ENCODE data around the gene FNDC10. TPM values are rescaled to one million over a fixed set of nuclear protein-coding genes. Genes with fewer than 3 reads are reported as not detected.

Gene FNDC10
- total RNA-seq, 1 donor from 2014 or later, result 0.60 TPM

DNA sequence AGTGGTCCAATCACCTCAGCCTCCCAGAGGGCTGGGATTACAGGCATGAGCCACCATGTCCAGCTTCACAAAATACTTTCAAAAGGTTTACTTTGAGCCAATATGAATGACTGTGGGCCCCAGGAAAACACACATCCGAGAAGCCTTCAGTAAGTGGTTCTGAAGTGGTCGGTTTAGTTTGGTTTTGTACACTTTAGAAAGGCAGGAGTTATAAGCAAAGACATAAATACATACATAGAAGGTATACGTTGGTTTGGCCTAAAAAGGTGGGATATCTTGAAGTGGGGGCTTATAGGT lies 12.1 kb upstream of the FNDC10 start:
- POLR2A ChIA-PET, result interaction anchor here (0.6 to 0.7 kb wide), 3 partner anchors 7 to 297 kb away, joined by 3 read pairs; no protein-coding TSS in a partner anchor
- no peaks in the 10 kb centered on the region for H3K27me3 Mint-ChIP-seq

DNA sequence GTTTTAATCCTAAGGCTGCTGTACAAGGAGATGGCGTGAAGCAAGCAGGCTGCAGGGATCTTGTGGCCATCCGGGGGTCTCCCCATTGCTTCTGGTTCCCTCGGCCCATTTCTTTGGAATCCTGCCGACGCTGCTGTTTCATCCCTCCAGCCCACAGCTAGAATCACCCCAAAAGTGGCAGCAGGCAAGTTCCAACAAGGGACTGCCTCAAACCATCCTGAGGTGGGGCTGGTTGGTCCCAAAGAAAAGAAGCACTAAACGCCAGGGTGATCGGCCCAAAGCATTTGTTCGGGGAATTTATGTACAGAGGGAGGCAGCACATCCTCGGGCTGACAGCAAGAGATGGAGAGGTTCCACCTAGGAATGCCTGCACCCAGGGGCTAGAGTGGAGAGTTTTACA lies 10.9 kb upstream of the FNDC10 start:
- ATAC-seq (ENCODE audit: low read depth), result no peak
- H3K36me3 Mint-ChIP-seq (ENCODE audit: low read depth), result peaks cover 4% of the 10 kb centered on the region
- no peak for DNase-seq
- no peaks in the 10 kb centered on the region for H3K9me3 Mint-ChIP-seq
- intact Hi-C loops (cut with micrococcal nuclease), result no loop called here
- ChIA-PET CTCF (no interaction called here), POLR2A (no interaction called here)
- H3K27me3 Mint-ChIP-seq, result no peaks in the 10 kb centered on the region
- H3K4me1 Mint-ChIP-seq, result peaks cover 33% of the 10 kb centered on the region
- TF ChIP-seq, protein P1, sequence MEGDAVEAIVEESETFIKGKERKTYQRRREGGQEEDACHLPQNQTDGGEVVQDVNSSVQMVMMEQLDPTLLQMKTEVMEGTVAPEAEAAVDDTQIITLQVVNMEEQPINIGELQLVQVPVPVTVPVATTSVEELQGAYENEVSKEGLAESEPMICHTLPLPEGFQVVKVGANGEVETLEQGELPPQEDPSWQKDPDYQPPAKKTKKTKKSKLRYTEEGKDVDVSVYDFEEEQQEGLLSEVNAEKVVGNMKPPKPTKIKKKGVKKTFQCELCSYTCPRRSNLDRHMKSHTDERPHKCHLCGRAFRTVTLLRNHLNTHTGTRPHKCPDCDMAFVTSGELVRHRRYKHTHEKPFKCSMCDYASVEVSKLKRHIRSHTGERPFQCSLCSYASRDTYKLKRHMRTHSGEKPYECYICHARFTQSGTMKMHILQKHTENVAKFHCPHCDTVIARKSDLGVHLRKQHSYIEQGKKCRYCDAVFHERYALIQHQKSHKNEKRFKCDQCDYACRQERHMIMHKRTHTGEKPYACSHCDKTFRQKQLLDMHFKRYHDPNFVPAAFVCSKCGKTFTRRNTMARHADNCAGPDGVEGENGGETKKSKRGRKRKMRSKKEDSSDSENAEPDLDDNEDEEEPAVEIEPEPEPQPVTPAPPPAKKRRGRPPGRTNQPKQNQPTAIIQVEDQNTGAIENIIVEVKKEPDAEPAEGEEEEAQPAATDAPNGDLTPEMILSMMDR (IDR thresholded peaks at IDR 0.05), result no peak
- H3K27ac Mint-ChIP-seq, result no peak overlapping the region
- no peak overlapping the region for H3K4me3 Mint-ChIP-seq

More for the DNA sequence above, 12.1 kb upstream of the FNDC10 start:
- no peak overlapping the region for H3K27ac Mint-ChIP-seq
- peaks cover 4% of the 10 kb centered on the region for H3K36me3 Mint-ChIP-seq (ENCODE audit: low read depth)
- intact Hi-C loops (cut with micrococcal nuclease), result no loop called here
- CTCF ChIA-PET, result no interaction called here
- H3K4me1 Mint-ChIP-seq, result peaks cover 30% of the 10 kb centered on the region
- H3K4me3 Mint-ChIP-seq, result no peak overlapping the region
- TF ChIP-seq, protein P1 (IDR thresholded peaks at IDR 0.05), result no peak
- ATAC-seq (ENCODE audit: low read depth), result no peak
- no peaks in the 10 kb centered on the region for H3K9me3 Mint-ChIP-seq
- no peak for DNase-seq

DNA sequence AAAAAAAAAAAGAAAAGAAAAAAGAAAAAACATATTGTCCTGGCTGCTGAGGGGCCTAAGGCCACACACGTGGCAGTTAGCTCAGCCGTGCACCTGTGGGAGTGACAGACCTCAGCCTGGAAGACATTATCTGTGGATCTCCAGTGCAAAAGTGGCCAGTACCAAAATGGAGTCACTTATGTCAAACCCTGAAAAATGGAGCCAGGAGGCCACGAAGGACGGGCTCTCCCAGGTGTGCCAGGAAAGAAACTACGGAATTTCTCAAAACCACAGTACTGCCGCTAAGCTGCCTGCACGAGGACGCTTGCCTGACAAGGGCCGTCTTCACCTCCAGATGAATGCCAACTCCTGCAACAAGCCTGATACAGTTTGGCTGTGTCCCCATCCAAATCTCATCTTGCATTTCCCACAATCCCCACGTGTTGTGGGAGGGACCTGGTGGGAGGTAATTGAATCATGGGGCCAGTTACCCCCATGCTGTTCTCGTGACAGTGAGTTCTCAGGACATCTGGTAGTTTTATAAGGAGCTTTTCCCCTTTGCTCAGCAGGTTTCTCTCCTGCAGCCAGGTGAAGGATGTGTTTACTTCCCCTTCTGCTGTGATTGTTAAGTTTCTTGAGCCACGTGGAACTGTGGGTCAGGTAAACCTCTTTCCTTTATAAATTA lies 10.0 kb upstream of the FNDC10 start:
- TF ChIP-seq, protein P1 (IDR thresholded peaks at IDR 0.05), result no peak
- intact Hi-C loops (cut with micrococcal nuclease), result no loop called here
- peaks cover 3% of the 10 kb centered on the region for H3K36me3 Mint-ChIP-seq (ENCODE audit: low read depth)
- no peak overlapping the region for H3K27ac Mint-ChIP-seq
- no peaks in the 10 kb centered on the region for H3K9me3 Mint-ChIP-seq
- CTCF ChIA-PET, result no interaction called here
- DNase-seq (no peak), ATAC-seq (ENCODE audit: low read depth) (no peak)
- no peaks in the 10 kb centered on the region for H3K27me3 Mint-ChIP-seq
- POLR2A ChIA-PET, result no interaction called here
- H3K4me3 Mint-ChIP-seq, result no peak overlapping the region
- H3K4me1 Mint-ChIP-seq, result peaks cover 32% of the 10 kb centered on the region

DNA sequence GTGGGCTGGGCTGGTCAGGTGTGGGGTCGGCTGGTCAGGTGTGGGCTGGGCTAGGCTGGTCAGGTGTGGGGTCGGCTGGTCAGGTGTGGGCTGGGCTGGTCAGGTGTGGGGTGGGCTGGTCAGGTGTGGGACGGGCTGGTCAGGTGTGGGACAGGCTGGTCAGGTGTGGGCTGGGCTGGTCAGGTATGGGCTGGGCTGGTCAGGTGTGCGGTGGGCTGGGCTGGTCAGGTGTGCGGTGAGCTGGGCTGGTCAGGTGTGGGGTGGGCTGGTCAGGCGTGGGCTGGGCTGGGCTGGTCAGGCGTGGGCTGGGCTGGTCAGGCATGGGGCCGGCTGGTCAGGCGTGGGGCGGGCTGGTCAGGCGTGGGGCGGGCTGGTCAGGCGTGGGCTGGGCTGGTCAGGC lies 6.3 kb upstream of the FNDC10 start:
- ChIA-PET POLR2A (interaction anchor here (0.5 to 1.4 kb wide), 6 partner anchors 8 to 217 kb away, joined by 3 to 7 read pairs (median 3); partner anchors contain the start of gene MIB2), CTCF (no interaction called here)
- Mint-ChIP-seq H3K36me3 (ENCODE audit: low read depth) (no peaks in the 10 kb centered on the region), H3K9me3 (no peaks in the 10 kb centered on the region), H3K27ac (no peak overlapping the region), H3K27me3 (no peaks in the 10 kb centered on the region), H3K4me1 (peaks cover 30% of the 10 kb centered on the region), H3K4me3 (no peak overlapping the region)
- TF ChIP-seq, protein P1 (IDR thresholded peaks at IDR 0.05), result no peak
- intact Hi-C loops (cut with micrococcal nuclease), result no loop called here
- ATAC-seq (ENCODE audit: low read depth) (no peak), DNase-seq (no peak)

DNA sequence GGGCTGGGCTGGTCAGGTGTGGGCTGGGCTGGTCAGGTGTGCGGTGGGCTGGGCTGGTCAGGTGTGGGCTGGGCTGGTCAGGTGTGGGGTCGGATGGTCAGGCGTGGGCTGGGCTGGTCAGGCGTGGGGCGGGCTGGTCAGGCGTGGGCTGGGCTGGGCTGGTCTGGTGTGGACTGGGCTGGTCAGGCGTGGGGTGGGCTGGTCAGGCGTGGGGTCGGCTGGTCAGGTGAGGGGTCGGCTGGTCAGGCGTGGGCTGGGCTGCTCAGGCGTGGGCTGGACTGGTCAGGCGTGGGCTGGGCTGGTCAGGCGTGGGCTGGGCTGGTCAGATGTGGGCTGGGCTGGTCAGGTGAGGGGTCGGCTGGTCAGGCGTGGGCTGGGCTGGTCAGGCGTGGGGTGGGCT lies 5.8 kb upstream of the FNDC10 start:
- ChIA-PET CTCF (no interaction called here), POLR2A (no interaction called here)
- H3K27me3 Mint-ChIP-seq, result no peaks in the 10 kb centered on the region
- DNase-seq, result no peak
- no peaks in the 10 kb centered on the region for H3K36me3 Mint-ChIP-seq (ENCODE audit: low read depth)
- no peak overlapping the region for H3K4me3 Mint-ChIP-seq
- ATAC-seq (ENCODE audit: low read depth), result no peak
- intact Hi-C loops (cut with micrococcal nuclease), result no loop called here
- no peaks in the 10 kb centered on the region for H3K9me3 Mint-ChIP-seq
- peaks cover 30% of the 10 kb centered on the region for H3K4me1 Mint-ChIP-seq
- TF ChIP-seq, protein P1 (IDR thresholded peaks at IDR 0.05), result no peak
- H3K27ac Mint-ChIP-seq, result no peak overlapping the region
